Measurements from ENCODE around the gene TRIM3.

GRCh38 chr11:6417907-6418556 is 55.7 kb downstream of the TRIM3 start:
- TF ChIP-seq CTCF (IDR thresholded peaks at IDR 0.05) (no peak), POLR2A (IDR thresholded peaks at IDR 0.05) (no peak)
